ENCODE measurements around the gene MYO18A.

The MYO18A gene

DNA sequence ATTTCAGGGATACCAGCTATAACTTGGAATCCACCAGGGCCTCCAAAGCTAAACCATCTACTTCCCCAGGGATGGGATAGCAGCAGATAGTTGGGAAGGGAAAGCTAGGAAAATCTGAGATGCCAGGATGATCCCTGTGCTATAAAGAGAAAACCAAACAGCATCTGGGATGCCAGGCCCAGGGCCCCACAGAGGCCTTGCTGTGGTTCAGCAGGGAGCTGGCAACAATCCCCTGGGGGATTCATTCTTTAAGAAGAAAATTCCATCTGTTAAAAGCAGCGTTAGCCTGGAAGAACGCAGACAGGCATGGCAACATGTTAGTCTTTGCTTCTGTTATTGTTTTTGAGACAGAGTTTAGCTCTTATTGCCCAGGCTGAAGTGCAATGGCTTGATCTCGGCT lies 16.6 kb downstream of the MYO18A start:
- TF ChIP-seq GATA3 (IDR thresholded peaks at IDR 0.05; ENCODE audit: low read depth, low read length): no peak
- no peak for TF ChIP-seq GATA2 (IDR thresholded peaks at IDR 0.05; ENCODE audit: low read depth, low read length)

DNA sequence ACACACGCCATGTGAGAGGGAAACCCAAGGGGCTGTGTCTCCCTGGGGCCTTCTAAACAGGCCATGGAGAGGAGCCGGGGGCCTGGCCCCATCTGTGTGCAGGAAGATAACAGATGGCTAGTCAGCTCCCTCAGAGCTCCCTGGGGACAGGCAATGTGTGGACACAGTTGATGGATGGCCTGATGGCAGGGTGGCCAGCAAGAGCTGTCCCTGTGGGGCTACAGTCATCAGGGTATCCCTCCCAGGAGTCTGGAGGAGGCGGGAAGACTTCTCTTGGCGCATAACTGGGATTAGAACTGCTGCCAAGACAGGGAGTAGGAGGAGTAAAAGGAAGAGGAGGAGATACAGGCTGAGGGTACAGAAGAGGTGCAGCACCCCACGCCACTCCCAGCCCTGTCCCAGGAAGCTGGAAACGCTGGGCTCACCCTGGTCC lies 17.3 kb downstream of the MYO18A start:
- no peak for TF ChIP-seq GATA2 (IDR thresholded peaks at IDR 0.05; ENCODE audit: low read depth, low read length)
- no peak for TF ChIP-seq GATA3 (IDR thresholded peaks at IDR 0.05; ENCODE audit: low read depth, low read length)

DNA sequence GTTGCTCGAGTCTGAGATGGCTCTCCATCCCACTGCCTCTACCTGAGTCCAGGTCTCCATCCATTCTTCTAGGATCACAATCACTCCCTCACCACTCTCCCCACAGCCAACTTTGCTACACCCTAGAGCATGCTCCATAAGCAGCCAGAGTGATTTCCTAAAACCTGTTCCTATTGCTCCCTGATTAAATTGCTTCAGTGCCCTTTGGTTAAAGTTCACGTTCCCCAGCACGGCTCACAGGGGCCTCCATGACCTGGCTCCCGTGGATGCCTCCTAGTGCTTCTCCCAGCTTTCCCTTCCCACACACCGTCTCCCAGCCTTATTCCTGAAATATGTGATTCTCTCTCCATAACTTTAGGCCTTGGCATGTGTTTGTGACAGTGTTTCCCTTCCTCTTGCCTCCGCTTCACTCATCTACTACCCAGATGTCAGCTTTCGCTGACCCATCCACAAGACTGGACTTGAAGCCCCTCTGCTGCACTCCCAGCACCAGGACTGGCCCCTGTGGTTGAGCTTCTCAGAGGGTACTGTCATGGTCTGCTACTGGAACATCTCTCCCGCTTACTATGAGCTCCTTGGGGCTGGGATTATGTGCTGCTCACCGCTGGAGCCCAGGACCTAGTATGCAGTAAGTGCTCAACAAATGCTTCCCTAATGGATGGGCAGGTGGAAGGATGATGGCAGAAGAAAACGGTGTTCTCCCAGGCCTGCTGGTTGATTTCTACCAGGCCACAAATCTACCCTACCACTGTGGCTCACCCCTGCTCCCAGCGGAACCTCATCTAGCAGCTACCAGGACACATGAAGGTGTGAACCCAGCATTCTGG lies 17.9 kb downstream of the MYO18A start:
- TF ChIP-seq GATA3 (IDR thresholded peaks at IDR 0.05; ENCODE audit: low read depth, low read length): no peak
- no peak for TF ChIP-seq GATA2 (IDR thresholded peaks at IDR 0.05; ENCODE audit: low read depth, low read length)

DNA sequence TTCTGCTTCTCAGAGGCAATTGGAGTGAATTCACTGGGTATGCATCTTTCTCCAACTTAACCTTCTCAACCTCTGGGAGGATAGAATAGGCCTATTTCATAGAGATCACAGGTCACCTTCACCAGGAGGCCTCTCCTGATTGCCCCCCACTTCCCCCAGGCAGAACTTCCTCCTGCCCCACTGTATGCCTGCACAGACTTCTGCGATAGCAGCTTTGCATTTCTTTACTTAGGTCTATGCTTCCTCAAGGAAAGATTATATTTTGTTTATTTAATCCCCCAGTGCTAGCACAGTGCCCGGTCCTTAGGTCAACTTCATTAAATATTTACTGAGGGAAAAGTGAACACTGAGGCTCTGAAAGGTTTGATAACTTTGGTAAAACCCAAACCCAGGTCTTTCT lies 19.9 kb downstream of the MYO18A start:
- TF ChIP-seq GATA2 (IDR thresholded peaks at IDR 0.05; ENCODE audit: low read depth, low read length) (no peak), GATA3 (IDR thresholded peaks at IDR 0.05; ENCODE audit: low read depth, low read length) (no peak)

DNA sequence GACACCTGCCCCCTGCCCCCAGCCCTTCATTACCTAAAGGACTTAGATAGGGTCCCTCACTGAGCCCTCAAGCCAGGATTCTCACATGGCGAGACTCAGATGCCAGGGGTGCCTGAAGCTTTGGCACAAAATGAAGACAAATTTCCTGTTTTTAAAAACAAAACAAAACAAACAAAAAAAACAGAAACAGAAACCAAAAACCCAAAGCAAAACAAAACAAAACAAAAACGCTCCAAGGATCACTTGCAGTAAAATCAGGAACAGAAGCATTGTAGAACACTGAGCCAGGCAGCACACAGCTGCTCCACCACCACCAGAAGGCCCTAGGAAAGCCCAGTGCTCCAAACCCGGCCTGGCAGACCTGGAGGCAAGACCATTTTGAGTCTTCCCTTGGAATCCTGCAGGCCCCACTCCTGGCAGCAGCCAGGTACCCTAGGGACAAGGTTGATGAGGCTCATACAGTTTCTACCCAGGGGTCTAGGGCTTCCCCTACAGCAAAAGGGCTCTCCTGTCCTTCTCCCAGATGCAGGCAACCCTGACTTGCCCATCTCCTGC lies 20.8 kb downstream of the MYO18A start:
- TF ChIP-seq GATA2 (IDR thresholded peaks at IDR 0.05; ENCODE audit: low read depth, low read length): no peak
- no peak for TF ChIP-seq GATA3 (IDR thresholded peaks at IDR 0.05; ENCODE audit: low read depth, low read length)

DNA sequence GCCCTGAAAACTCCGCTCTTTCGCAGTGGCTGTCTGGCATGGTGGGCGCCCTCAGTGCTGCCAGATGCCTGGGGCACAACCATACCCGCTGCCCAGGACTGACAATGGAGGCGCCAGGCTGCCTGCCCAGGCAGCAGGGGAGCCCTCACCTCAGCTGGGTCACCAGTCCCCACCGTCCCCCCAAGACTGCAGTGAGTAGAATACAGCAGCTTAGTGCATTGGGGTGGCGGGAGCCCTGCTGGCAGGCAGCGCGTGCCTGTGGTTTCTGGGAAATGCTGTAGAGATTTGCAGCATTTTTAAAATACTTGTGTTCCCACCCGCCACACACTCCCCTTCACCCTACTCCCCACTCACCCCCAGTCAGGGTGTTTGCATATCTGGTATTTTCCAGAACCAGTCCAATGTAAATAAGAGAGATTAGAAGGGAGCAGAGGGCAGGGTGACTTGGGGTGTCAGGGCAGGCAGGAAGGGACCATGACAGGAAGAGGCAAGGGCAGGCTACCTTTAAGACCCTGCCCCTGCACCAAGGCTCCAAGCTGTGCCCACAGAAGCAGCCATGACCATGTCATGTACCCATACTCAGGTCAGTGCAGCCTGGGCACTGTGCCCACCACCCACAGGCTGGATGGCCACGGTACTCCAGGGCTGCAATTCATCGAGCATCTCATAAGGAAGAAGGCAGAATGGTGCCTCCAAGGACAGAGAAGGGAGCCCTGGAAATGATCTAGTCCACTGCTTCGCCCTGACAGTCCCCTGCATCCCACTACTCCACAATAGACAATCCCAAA lies 21.5 kb downstream of the MYO18A start:
- TF ChIP-seq GATA3 (IDR thresholded peaks at IDR 0.05; ENCODE audit: low read depth, low read length) (no peak), GATA2 (IDR thresholded peaks at IDR 0.05; ENCODE audit: low read depth, low read length) (no peak)

DNA sequence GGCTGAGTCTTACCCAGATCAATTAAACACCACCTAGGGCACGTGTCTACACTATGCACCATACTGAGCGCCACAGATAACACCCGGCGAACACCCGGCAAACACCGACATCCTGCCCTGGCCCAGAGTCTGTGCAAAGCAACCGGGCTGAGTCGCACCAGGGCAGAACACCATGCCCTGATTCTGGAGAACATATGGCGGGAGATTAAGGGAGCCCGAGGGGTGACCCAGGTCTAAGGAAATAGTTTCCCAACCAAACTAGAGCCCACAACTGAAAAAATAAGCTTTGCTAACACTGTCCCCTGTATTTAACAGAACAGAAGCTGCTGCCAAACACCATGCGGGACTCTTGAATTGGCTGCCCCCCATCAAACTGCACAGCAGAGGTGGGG lies 22.1 kb downstream of the MYO18A start:
- TF ChIP-seq GATA3 (IDR thresholded peaks at IDR 0.05; ENCODE audit: low read depth, low read length) (no peak), GATA2 (IDR thresholded peaks at IDR 0.05; ENCODE audit: low read depth, low read length) (no peak)

DNA sequence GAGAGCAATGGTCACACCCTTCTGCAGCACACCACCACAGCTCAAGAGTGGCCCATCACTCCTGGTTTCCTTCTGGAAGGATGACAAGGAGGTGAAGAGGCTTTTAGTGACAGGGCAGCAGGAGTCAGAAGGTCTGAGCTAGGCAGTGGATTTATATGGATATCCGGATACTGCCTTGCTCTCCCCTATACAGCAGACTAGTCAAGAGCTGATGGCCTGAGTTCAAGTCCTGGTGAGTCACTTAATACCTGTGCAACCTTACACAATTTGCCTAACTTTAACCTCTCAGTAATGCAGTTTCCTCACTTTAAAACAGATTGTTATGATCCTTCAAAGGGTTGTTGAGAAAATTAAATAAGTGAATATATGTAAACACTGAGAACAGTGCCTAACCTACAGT lies 22.9 kb downstream of the MYO18A start:
- TF ChIP-seq GATA2 (IDR thresholded peaks at IDR 0.05; ENCODE audit: low read depth, low read length) (no peak), GATA3 (IDR thresholded peaks at IDR 0.05; ENCODE audit: low read depth, low read length) (no peak)

DNA sequence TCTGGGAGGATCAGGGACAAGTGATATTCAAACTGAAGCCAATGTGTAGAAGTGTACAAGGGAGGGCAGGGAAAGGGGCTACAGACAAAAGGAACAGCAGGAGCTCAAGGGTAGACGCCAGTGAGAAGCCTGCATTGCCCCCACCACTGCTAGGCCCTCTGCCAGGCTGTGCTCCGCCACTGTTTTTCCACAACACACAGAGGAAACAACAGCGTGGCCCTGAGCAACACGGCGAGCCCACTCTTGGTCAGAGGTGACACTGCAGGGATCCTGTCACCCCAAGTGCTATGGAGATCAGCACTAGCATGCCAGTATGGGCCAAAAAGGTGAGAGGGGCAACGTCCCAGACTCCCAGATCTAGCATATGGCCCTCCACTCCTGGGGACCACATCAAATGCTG lies 23.4 kb downstream of the MYO18A start:
- TF ChIP-seq GATA2 (IDR thresholded peaks at IDR 0.05; ENCODE audit: low read depth, low read length) (no peak), GATA3 (IDR thresholded peaks at IDR 0.05; ENCODE audit: low read depth, low read length) (no peak)

DNA sequence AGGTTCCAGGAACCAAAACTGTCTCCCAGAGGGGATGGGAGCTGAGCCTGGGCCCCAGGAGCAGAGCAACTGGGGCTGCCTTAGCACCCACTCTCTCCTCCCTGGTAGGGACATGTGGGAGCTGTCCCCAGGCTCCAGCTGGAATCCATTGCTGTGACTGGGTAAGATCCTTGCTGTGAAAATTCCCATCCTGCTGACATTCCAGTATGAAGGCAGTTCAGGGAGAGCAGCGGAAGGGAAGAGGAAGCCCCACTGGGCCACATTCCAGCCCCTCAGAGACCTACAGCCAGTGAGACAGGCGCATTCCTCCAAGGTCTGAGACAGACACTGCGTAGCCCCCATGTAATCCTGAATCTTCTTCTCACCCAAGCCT lies 24.2 kb downstream of the MYO18A start:
- TF ChIP-seq GATA2 (IDR thresholded peaks at IDR 0.05; ENCODE audit: low read depth, low read length): no peak

DNA sequence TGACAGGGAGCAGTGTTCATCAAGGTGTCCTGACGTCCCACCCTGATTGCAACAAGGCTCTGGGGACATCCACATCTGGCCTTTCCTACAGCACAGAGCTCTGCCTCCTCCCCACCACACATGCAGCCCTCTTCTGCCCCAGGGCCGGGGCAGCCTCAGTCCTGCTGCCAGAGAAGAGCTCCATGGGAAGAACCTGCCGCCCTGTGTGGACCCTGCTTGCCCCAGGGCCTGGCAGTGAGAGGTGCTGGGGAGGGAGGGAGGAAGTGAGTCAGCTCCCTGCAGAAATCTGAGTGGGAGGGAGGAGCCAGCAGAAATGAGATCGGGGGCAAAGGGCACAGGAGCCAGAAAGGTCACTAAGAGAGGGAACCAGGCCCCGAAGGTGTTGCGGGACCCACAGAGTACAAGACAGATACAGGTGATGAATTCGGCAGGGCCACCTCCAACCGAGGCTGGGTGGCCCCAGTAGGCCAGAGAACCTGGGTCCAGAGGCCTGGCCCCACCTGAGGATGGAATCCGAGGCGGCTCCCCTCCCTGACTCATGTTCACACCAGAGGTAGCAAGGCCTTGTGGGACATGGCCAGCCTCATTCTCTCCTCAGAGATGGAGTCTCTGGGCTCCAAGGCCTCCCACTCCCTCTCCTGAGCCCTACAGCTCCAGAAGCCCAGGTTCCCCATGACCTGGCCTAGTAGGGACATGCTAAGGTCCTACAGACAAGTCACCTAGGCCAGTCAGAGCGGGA lies 24.8 kb downstream of the MYO18A start:
- TF ChIP-seq GATA3 (IDR thresholded peaks at IDR 0.05; ENCODE audit: low read depth, low read length) (no peak), GATA2 (IDR thresholded peaks at IDR 0.05; ENCODE audit: low read depth, low read length) (no peak)

DNA sequence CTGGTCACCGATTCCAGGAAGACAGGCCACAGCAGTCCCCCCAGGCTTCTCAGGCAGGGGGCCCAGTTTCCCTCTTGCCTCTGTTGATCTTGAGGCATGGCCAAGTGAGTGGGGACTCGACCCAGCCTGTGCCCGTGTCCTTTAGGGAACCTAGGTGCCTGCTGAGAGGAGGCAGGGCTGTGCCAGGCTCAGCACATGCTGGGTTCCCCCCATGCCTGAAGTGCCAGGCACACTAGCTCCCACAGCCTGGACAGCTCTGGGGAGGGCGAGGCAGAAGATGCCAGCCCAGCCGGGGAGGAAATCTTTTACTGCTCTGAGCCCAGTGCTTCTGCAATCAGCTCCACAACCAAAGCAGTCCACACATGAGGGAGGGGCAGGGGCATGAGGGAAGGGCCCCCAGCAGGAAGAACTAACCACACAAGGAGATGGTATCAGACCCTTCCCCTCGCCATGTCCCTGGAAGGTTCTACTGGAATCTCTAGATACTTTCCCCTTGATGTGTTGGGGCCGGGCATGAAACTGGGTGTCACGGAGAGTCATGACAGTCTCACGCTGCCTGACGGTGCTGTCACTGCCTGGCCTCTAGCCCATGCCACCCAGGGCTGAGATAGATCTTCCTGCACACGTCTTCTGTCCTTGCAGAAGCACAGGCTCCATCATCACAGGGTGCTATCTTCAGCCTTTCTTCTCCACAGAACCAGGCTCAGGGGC lies 25.5 kb downstream of the MYO18A start:
- TF ChIP-seq GATA2 (IDR thresholded peaks at IDR 0.05; ENCODE audit: low read depth, low read length): no peak

DNA sequence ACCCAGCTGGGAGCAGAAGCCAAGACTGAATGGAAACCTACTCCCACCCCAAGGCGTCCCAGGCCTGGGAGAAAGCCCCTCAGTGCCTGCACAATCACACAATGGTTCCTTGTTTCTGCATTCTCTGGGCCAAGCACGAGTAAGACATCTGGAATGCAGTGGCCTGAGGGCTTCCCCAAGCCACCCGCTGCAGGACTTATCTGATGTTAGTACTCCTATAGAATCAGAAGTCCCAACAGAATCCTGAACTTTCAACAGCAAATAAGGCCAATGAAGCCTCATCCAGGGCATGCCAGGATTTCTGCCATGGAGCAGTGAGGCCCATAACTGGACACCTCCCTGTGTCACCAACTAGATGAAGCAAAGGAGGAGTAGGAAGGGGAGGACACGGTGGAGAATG lies 28.6 kb downstream of the MYO18A start:
- TF ChIP-seq GATA2 (IDR thresholded peaks at IDR 0.05; ENCODE audit: low read depth, low read length) (no peak), GATA3 (IDR thresholded peaks at IDR 0.05; ENCODE audit: low read depth, low read length) (no peak)

DNA sequence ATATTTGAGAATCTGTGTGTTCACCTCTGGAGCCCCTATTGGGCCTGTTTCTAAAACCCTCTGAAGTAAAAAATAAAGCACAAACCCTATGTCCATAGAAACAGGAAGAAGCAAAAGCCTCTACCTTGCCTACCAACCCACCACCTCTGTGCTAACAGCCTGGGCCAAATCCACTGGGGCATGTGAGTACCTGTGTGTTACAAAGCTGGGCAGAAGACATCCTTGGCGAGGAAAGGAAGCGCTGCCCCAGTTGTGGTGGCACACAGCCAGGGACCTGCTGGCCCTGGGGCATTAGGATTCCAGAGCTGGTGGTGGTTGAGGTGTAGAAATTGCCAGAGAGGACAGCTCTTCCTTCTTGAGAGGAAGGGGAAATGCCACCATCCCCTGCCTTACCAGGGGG lies 30.0 kb downstream of the MYO18A start:
- TF ChIP-seq GATA3 (IDR thresholded peaks at IDR 0.05; ENCODE audit: low read depth, low read length) (no peak), GATA2 (IDR thresholded peaks at IDR 0.05; ENCODE audit: low read depth, low read length) (no peak)

Measured in SH-SY5Y (cell line).